ENCODE measurements around the gene CACNA1I.
A peak's percentile ranks its signal among the peaks of the same experiment; 100 is the strongest.
"Not testable (repeated sequence)": the region's sequence is repeated elsewhere in the genome, so short reads cannot be mapped to it uniquely, and the experiment has no call there.

The CACNA1I gene

DNA sequence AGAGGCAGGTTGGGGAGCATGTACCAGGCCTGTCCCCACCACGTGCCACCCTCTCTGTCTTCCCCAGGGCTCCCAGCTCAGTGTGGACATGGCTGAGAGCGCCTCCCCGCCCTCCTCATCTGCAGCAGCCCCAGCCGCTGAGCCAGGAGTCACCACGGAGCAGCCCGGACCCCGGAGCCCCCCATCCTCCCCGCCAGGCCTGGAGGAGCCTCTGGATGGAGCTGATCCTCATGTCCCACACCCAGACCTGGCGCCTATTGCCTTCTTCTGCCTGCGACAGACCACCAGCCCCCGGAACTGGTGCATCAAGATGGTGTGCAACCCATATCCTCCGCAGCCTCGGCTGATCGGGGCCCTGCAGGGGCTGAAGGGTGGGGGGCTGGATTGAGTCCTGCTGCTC, at the start of gene CACNA1I:
Gene CACNA1I (plus strand): TSS at position 89 of the 400 bp plus-strand sequence. CDS start 0 bp downstream, at position 89.
- no peak for DNase-seq

- DNase-seq = peak; percentile 80
Observed at GRCh38 chr22:39521106-39521885, 49.3 kb upstream of the CACNA1I start.

DNA sequence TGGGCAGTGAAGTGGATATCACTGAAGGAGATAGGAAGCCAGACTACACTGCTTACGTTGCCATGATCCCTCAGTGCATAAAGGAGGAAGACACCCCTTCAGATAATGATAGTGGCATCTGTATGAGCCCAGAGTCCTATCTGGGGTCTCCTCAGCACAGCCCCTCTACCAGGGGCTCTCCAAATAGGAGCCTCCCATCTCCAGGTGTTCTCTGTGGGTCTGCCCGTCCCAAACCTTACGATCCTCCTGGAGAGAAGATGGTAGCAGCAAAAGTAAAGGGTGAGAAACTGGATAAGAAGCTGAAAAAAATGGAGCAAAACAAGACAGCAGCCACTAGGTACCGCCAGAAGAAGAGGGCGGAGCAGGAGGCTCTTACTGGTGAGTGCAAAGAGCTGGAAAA, 48.5 kb upstream of the CACNA1I start:
- DNase-seq = not testable (repeated sequence)

DNA sequence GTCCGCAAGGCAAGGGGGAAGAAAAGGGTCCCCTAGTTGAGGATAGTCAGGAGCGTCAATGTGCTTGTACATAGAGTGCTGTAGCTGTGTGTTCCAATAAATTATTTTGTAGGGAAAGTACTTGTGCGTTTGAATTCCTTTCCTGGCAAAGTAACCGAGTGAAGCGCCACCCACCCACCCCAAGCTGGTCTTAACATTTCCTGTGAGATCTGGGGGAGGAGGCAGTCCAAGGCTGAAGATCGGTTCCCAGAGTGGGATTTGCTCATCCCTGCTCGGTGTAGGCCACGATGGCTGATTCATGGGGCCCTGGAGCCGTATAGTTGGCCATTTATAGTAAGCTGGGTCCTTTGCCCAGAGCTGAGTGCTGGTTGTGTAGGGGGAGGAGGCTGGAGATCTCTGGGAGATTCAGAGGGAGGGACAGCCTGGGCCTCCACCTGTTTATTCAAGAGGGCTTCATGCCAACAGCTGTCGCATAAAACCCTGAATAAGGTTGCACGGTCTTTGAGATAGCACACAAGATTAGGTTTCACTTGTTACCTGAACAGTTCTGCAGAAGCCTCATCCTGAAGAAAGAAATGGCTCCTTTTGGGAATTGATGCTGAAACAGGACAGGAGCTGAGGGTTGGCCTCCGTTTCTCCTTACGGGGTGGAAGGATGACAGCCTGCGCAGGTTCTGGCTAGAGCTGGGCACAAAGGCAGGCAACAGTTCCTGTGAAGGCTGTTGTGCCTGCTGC, 47.8 kb upstream of the CACNA1I start:
- DNase-seq = no peak

GRCh38 chr22:39524089-39524752, 46.3 kb upstream of the CACNA1I start:
- DNase-seq = no peak

DNA sequence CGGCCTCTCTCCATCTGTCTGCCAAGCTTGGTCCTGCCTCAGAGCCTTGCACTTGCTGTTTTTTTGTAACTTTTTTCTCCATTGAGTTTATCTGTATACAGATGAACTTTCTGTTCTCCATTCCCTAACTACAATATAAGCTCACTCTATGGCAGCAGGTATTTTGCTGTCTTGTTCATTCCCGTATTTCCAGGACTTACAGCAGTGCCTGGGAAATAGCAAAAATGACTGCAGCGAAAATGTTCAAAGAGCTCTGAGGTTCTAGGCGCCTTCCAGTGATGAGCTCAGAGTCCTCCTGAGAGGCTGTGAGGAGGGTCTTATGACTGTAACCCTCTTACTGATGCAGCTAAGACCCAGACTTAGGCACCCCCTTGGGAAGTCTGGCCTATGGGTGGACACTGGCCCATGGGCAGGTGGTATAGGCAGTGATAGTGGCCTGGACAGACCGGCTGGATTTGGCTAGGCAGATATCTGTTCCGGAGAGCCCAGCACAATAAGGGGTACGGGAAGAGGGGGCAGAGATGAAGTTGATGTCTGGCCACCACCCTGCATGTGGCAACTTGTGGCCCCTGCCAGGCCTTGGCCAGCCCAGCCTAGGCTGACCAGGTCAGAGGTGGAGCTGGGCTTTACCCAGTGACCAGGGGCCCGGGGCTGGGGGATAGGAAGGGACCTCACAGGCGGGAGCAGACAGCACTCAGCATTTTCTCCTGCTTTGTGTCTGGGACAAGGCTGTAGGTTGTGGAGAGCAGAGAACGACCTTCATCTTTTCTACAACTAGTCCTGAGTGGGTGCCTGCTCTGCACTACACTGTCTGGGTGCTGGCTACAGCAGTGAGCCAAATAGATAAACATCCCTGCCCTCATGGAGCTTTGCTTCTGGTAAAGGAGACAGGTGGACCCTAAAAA, 45.5 kb upstream of the CACNA1I start:
- DNase-seq = no peak

- DNase-seq = no peak
Observed at GRCh38 chr22:39525658-39525975, 44.9 kb upstream of the CACNA1I start.

- DNase-seq = no peak
Observed at GRCh38 chr22:39526736-39527171, 43.8 kb upstream of the CACNA1I start.

GRCh38 chr22:39527481-39527961, 43.0 kb upstream of the CACNA1I start:
- no peak for DNase-seq

- no peak for DNase-seq
Observed at GRCh38 chr22:39528080-39528661, 42.4 kb upstream of the CACNA1I start.

DNA sequence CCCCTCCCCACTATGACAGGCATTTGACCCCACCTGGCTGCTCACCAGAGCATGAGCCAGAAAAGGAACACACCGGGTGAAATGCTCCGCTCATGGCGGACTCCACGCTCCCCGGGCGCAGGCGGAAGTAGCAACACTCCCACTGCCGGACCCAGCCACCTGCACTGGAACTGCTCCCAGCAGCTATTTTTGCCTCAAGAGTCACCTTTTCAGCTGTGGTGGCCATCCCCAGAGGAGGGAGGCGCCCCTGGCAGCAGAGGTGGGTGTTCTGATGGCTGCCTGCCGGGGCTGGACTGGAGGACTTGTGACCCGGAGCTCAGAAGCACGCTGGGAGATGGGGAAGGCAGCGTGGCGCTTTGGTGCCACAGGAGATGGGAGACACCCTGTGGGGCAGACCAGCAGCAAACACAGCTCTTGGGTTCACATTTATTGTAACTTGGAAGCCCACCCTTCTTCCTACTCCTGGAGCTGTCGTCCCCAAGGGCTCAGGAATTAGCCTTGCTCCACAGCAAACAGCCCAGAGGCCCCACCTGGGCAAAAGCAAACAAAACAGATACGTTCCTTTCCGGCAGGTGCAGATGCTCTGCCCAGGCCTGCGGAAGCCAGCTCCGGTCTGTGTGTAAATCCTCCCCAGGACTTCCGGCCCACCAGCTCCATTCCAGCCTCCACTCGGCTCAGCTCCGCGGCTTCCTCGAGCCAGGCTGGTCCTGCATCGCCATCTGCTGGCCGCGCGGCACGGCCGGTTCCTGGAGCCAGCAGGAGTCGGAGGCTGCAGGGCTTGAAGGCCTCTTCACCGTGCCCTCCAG, 41.7 kb upstream of the CACNA1I start:
- peak; percentile 68 for DNase-seq

DNA sequence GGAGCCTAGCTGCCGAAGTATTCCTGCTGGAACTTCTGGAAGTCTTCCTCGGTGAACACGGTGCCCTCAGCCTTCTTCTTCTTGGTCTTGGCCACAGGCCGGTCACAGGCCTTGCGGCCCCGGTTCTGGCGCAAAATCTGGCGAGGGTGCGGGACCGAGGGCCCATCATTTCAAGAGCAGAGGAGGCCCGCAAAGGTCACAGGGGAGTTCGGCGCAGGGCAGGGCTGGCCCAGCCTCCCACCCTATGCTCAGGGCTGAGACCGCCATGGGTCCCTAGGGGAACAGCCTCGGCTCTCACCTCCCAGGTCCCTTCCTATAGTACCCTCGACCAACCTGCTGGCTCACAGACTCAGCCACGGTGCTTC, 41.1 kb upstream of the CACNA1I start:
- no peak for DNase-seq

DNA sequence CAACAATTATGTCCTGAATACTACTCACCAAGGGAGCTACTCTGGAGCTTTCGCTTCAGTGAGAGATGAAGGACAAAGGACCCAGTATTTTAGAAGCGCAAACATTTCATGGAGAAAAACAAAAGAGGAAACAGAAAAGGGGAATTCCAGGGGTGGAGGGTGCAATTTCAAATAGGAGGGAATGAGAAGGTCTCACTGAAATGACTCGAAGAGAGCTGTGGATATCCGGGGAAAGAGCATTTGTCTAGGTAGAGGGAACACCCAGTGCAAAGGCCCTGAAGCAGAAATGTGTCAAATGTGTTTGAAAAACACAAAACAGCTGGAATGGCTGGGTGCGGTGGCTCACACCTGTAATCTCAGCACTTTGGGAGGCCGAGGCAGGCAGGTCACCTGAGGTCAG, 40.4 kb upstream of the CACNA1I start:
- DNase-seq = no peak

- no peak for DNase-seq
Observed at GRCh38 chr22:39530692-39531331, 39.7 kb upstream of the CACNA1I start.

DNA sequence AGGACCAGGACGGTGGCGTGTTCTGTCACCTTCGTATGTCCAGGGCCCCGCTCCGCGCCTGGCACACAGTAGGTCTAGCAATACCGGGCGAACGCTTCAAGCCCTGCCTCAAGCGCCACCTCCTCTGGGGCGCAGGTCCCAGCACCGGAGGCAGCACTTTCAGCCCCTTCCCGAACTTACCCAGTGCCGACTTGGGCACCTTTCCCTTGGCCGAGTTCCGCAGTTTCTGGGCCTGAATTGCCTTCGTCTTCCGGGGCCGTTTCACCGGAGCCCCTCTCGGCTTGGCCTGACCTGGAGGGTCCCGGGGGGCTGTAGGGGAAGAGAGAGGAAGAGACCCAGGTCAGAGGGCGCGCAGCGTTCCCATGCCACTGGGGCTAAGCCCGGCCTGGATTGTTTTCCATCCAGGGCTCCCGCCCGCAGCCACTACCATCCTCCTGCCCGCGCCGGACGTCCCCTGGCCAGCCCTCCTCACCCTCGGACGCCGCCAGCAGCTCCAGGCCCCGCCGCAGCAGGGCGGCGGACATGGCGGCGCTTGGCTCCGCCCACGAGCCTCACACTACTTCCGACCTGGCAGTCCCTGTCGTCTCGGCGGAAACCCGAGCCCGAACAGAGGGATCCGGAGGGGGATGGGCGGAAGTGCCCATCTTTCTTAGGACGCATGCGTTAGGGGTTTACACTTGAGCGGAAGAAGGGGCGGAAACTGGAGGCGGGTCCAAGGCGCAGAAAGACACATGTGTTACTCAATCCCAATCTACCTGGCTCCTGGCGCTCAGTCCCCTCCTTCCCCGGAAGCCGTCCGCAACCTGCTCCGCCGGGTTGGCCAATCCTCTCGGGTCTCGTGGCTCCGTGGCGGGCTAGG, 38.1 kb upstream of the CACNA1I start, which contains the start of gene RPS19BP1:
Gene RPS19BP1 (minus strand): TSS at position 534 of the 859 bp plus-strand sequence. CDS start 10 bp downstream, at position 524.
- DNase-seq = peak; percentile 99

- DNase-seq = no peak
Observed at GRCh38 chr22:39534092-39534506, 36.5 kb upstream of the CACNA1I start.

GRCh38 chr22:39534591-39535356, 35.8 kb upstream of the CACNA1I start:
- DNase-seq = no peak

- DNase-seq = no peak
Observed at GRCh38 chr22:39535357-39535725, 35.2 kb upstream of the CACNA1I start.
